H1 (cell line): ENCODE results near the gene NPTX1. TPM values are rescaled to one million over a fixed set of nuclear protein-coding genes. Genes with fewer than 3 reads are reported as not detected.

Experiments used
- CTCF ChIA-PET: fragments of 300-600 bp; sonication (Branson Sonifier 250); formaldehyde crosslinking; loops from one replicate; lab custom pipeline; 2021; ENCODE audit not compliant: partially characterized antibody; lab: Charles Lee
- POLR2A ChIA-PET: fragments of 300-600 bp; sonication (Branson Sonifier 250); formaldehyde crosslinking; loops from one replicate; lab custom pipeline; 2021; ENCODE audit warnings: inconsistent platforms; ENCODE audit not compliant: partially characterized antibody; lab: Charles Lee
- DNase-seq, 2 experiments: peaks; one replicate each; pipeline versions ENCODE4 v3.0.0 to v3.0.0-alpha.2; 2010 to 2022; ENCODE audit warnings: low spot score in 2 of 2, low read depth in 1 of 2, mixed read lengths in 1 of 2
- FAIRE-seq: peaks from 2 replicates; lab custom pipeline; 2011; peaks lifted over from hg19 to GRCh38; lab: Jason Lieb, UNC
- H2AFZ ChIP-seq: 2 replicates; pipeline ENCODE4 v1.8.1; 2012; ENCODE audit warnings: low read length, inconsistent platforms
- H2AK5ac ChIP-seq: 2 replicates; pipeline ENCODE4 v1.6.1; 2013; ENCODE audit warnings: low read depth, low read length
- H2BK120ac ChIP-seq: replicated peaks from 2 replicates; pipeline ENCODE3; 2013; ENCODE audit warnings: low read depth, low read length, inconsistent platforms
- H2BK12ac ChIP-seq: 2 replicates; pipeline ENCODE4 v1.6.1; 2013; ENCODE audit warnings: low read depth, low read length
- H2BK15ac ChIP-seq: 2 replicates; pipeline ENCODE4 v1.6.1; 2013; ENCODE audit warnings: low read length
- H2BK20ac ChIP-seq: 2 replicates; pipeline ENCODE4 v1.6.1; 2013; ENCODE audit warnings: low read length
- H2BK5ac ChIP-seq: 2 replicates; pipeline ENCODE4 v1.6.1; 2013; ENCODE audit warnings: low read depth, low read length
- H3K14ac ChIP-seq: 2 replicates; pipeline ENCODE4 v1.6.1; 2013; ENCODE audit warnings: inconsistent platforms; ENCODE audit not compliant: insufficient read length
- H3K18ac ChIP-seq: 2 replicates; pipeline ENCODE4 v1.6.1; 2013; ENCODE audit warnings: low read length; ENCODE audit errors: extremely low read depth
- H3K23ac ChIP-seq: 2 replicates; pipeline ENCODE4 v1.6.1; 2013; ENCODE audit warnings: inconsistent platforms; ENCODE audit not compliant: insufficient read length
- H3K23me2 ChIP-seq: 2 replicates; pipeline ENCODE4 v1.6.1; 2013; ENCODE audit warnings: low read depth, low read length
- H3K27ac ChIP-seq: 2 replicates; pipeline ENCODE4 v1.6.1; 2011; ENCODE audit warnings: low read depth, low read length, inconsistent platforms
- H3K27me3 ChIP-seq, 4 experiments: replicated peaks in 1 of 4; 1 replicate in 1 of 4; 2 replicates in 3 of 4; pipeline versions ENCODE4 v1.6.1 to v1.8.1; 2011 to 2013; ENCODE audit warnings: low read length in 3 of 4, mild to moderate bottlenecking in 3 of 4, inconsistent platforms in 2 of 4, mixed read lengths in 2 of 4, moderate library complexity in 1 of 4; ENCODE audit not compliant: control insufficient read depth in 3 of 4, insufficient read depth in 3 of 4; ENCODE audit errors: extremely low read depth in 1 of 4
- H3K36me3 ChIP-seq, 4 experiments: 2 replicates each; pipeline versions ENCODE4 v1.6.1 to v1.8.1; 2011 to 2013; ENCODE audit warnings: mild to moderate bottlenecking in 4 of 4, low read length in 3 of 4, moderate library complexity in 2 of 4, control low read depth in 1 of 4, inconsistent platforms in 1 of 4; ENCODE audit not compliant: insufficient read depth in 4 of 4, control insufficient read depth in 2 of 4
- H3K4ac ChIP-seq: replicated peaks from 2 replicates; pipeline ENCODE3; 2013; ENCODE audit warnings: low read length, low read depth, mixed read lengths, inconsistent platforms; ENCODE audit not compliant: insufficient read length
- H3K4me1 ChIP-seq, 4 experiments: replicated peaks in 1 of 4; 1 replicate in 1 of 4; 2 replicates in 3 of 4; pipeline versions ENCODE4 v1.6.1 to v1.8.1; 2011 to 2013; ENCODE audit warnings: low read length in 3 of 4, inconsistent platforms in 2 of 4, mixed read lengths in 1 of 4; ENCODE audit not compliant: insufficient read depth in 4 of 4, control insufficient read depth in 3 of 4
- H3K4me2 ChIP-seq, 2 experiments: 2 replicates each; pipeline versions ENCODE4 v1.6.1 to v1.8.1; 2011 to 2013; ENCODE audit warnings: low read depth in 2 of 2, low read length in 2 of 2, control low read depth in 1 of 2, inconsistent platforms in 1 of 2, mild to moderate bottlenecking in 1 of 2; ENCODE audit not compliant: insufficient read depth in 1 of 2
- H3K4me3 ChIP-seq, 4 experiments: fragments of 200-600, 300-600 bp in 1 of 4; sonication (generic), shearing (Covaris generic), sonication (Bioruptor Twin) in 1 of 4; 2 replicates each; pipeline versions ENCODE4 v1.5.1 to v1.8.1; 2011 to 2016; ENCODE audit warnings: low read length in 4 of 4, low read depth in 3 of 4, control low read depth in 2 of 4, inconsistent platforms in 2 of 4, mild to moderate bottlenecking in 2 of 4, mixed read lengths in 1 of 4, moderate library complexity in 1 of 4; ENCODE audit not compliant: insufficient read depth in 2 of 4; ENCODE audit errors: extremely low read depth in 1 of 4
- H3K56ac ChIP-seq: replicated peaks from 2 replicates; pipeline ENCODE3; 2013; ENCODE audit warnings: low read depth, mild to moderate bottlenecking, mixed read lengths, low read length, inconsistent platforms; ENCODE audit not compliant: insufficient read length
- H3K79me1 ChIP-seq: 2 replicates; pipeline ENCODE4 v1.6.1; 2013; ENCODE audit warnings: low read depth, low read length, control low read depth
- H3K79me2 ChIP-seq, 2 experiments: 2 replicates each; pipeline versions ENCODE4 v1.6.1 to v1.8.1; 2012 to 2013; ENCODE audit warnings: low read length in 2 of 2, mild to moderate bottlenecking in 2 of 2, inconsistent platforms in 1 of 2; ENCODE audit not compliant: insufficient read depth in 2 of 2, control insufficient read depth in 1 of 2
- H3K9ac ChIP-seq, 4 experiments: replicated peaks in 1 of 4; 1 replicate in 1 of 4; 2 replicates in 3 of 4; pipeline versions ENCODE4 v1.6.1 to v1.8.1; 2011 to 2013; ENCODE audit warnings: low read depth in 3 of 4, low read length in 3 of 4, control low read depth in 2 of 4, mild to moderate bottlenecking in 2 of 4, moderate library complexity in 2 of 4, inconsistent platforms in 1 of 4; ENCODE audit errors: extremely low read depth in 1 of 4
- H3K9me3 ChIP-seq, 2 experiments: 2 replicates each; pipeline versions ENCODE4 v1.6.1 to v1.8.1; 2012 to 2013; ENCODE audit warnings: mild to moderate bottlenecking in 2 of 2, moderate library complexity in 2 of 2, control low read depth in 1 of 2, inconsistent platforms in 1 of 2, low read depth in 1 of 2, low read length in 1 of 2, mixed read lengths in 1 of 2; ENCODE audit not compliant: insufficient read depth in 2 of 2
- H4K20me1 ChIP-seq, 2 experiments: replicated peaks in 1 of 2; 2 replicates each; pipeline versions ENCODE3 to v1.8.1; 2011 to 2013; ENCODE audit warnings: inconsistent platforms in 2 of 2, low read length in 2 of 2, mild to moderate bottlenecking in 1 of 2; ENCODE audit not compliant: insufficient read depth in 2 of 2, control insufficient read depth in 1 of 2
- H4K5ac ChIP-seq: 2 replicates; pipeline ENCODE4 v1.6.1; 2013; ENCODE audit warnings: low read length, low read depth, mixed read lengths, inconsistent platforms; ENCODE audit not compliant: insufficient read length
- H4K8ac ChIP-seq: 2 replicates; pipeline ENCODE4 v1.8.0; 2013; ENCODE audit warnings: mild to moderate bottlenecking, moderate library complexity, low read length, inconsistent platforms; ENCODE audit not compliant: insufficient read depth; ENCODE audit errors: extremely low read depth
- H4K91ac ChIP-seq: replicated peaks from 2 replicates; pipeline ENCODE3; 2013; ENCODE audit warnings: low read length, mixed read lengths, inconsistent platforms; ENCODE audit not compliant: insufficient read length
- BACH1 ChIP-seq: IDR thresholded peaks from 2 replicates; pipeline ENCODE4 v1.6.1; 2012; ENCODE audit warnings: low read length, improper control_type of control experiment
- CTCF ChIP-seq, 3 experiments: IDR thresholded peaks; 1 replicate in 2 of 3; 2 replicates in 1 of 3; pipeline versions ENCODE4 v1.5.1 to v1.6.1; 2011; ENCODE audit warnings: low read length in 3 of 3, mild to moderate bottlenecking in 3 of 3, inconsistent platforms in 2 of 3, low read depth in 1 of 3, moderate library complexity in 1 of 3; ENCODE audit not compliant: insufficient read depth in 1 of 3; ENCODE audit errors: control extremely low read depth in 1 of 3
- NRF1 ChIP-seq: IDR thresholded peaks from 2 replicates; pipeline ENCODE4 v1.6.1; 2011; ENCODE audit warnings: mild to moderate bottlenecking, low read depth, low read length, improper control_type of control experiment
- POLR2AphosphoS5 ChIP-seq: IDR thresholded peaks from 2 replicates; pipeline ENCODE4 v1.6.1; 2011; ENCODE audit warnings: low read depth, low read length
- RNF2 ChIP-seq: fragments of 200-900, 300-1000 bp; sonication (generic); IDR thresholded peaks from 2 replicates; pipeline ENCODE4 v1.7.1; 2016; ENCODE audit warnings: borderline replicate concordance, low read depth, mild to moderate bottlenecking, antibody characterized with exemption, low read length; ENCODE audit not compliant: poor library complexity, severe bottlenecking; ENCODE audit errors: missing control alignments
- SP2 ChIP-seq: IDR thresholded peaks from 2 replicates; pipeline ENCODE4 v1.6.1; 2012; ENCODE audit warnings: mild to moderate bottlenecking, low read length, inconsistent platforms
- TBP ChIP-seq: IDR thresholded peaks from 2 replicates; pipeline ENCODE4 v1.6.1; 2011; ENCODE audit warnings: low read depth, low read length, improper control_type of control experiment
- TCF12 ChIP-seq: IDR thresholded peaks from 2 replicates; pipeline ENCODE4 v1.6.1; 2011; ENCODE audit warnings: low read depth, mild to moderate bottlenecking, low read length
- WGBS, 2 experiments: shearing (Covaris generic) in 1 of 2; methylation state at CpG; one replicate each; pipeline versions ENCODE4 v1.1.6 to v1.1.7; 2013 to 2015; ENCODE audit warnings: low lambda C conversion rate in 2 of 2, mixed read lengths in 2 of 2, inconsistent platforms in 1 of 2, low coverage in 1 of 2, missing lambda C conversion rate in 1 of 2; ENCODE audit not compliant: insufficient replicate concordance in 2 of 2, insufficient coverage in 1 of 2, insufficient read length in 1 of 2; ENCODE audit errors: extremely low coverage in 1 of 2, missing lambda C conversion rate in 1 of 2; 5-methylcytosine and 5-hydroxymethylcytosine counted together
- polyA plus RNA-seq, 7 experiments: library from polyadenylated mRNA; depleted of rRNA in 3 of 7; stranded (reverse) in 5 of 7; unstranded in 2 of 7; fragments of >200 nt in 5 of 7; fragments of 200-250 nt in 2 of 7; gene quantifications; 1 replicate in 5 of 7; 2 replicates in 1 of 7; 4 replicates in 1 of 7; pipeline versions ENCODE4 v1.2.1 to v1.2.3, GENCODE V29; 2011 to 2013; ENCODE audit warnings: missing spikeins in 2 of 7, mixed read lengths in 2 of 7
- total RNA-seq: library from RNA; stranded (reverse); fragmentation: NEBNext Ultra II Directional; extraction: Animal tissue kit (Norgen Biotek cat#: 25700); gene quantifications from 2 replicates; pipeline ENCODE4 v1.2.1, GENCODE V29; 2021

The NPTX1 gene
- total and polyA plus RNA-seq, 2 of the 8 experiments (the other 6 are each of a cell fraction or from before 2014, with no cell fraction given): 12.0 to 17.9 TPM

GRCh38 chr17:80472996-80473395, 3.4 kb downstream of the NPTX1 start:
- H4K5ac ChIP-seq: no peak overlapping the region
- H3K4me2 ChIP-seq: no peak overlapping the region
- TF ChIP-seq RNF2: no peak
- TF ChIP-seq TCF12: no peak
- TF ChIP-seq CTCF (IDR thresholded peaks at IDR 0.05; ENCODE audit: control extremely low read depth in 1 of 3, insufficient read depth in 1 of 3, low read depth in 1 of 3, low read length in 3 of 3): no peak
- TF ChIP-seq NRF1: no peak
- TF ChIP-seq BACH1: no peak
- TF ChIP-seq TBP: no peak
- TF ChIP-seq SP2: no peak
- TF ChIP-seq POLR2AphosphoS5: no peak
- no peak overlapping the region for H3K14ac ChIP-seq
- no peak overlapping the region for H3K4me3 ChIP-seq
- CTCF ChIA-PET: interaction anchor here (0.8 to 4.5 kb wide), 10 partner anchors 12 to 426 kb away, joined by 3 to 22 read pairs (median 4); no protein-coding TSS in a partner anchor
- no peak overlapping the region for H3K56ac ChIP-seq
- H3K18ac ChIP-seq: no peak overlapping the region
- no peak overlapping the region for H2AFZ ChIP-seq
- H4K20me1 ChIP-seq: peaks cover 3 to 24% of the 10 kb centered on the region in 2 experiments
- H3K4ac ChIP-seq: no peak overlapping the region
- H3K9ac ChIP-seq: no peak overlapping the region
- no peaks in the 10 kb centered on the region for H3K9me3 ChIP-seq
- H3K79me1 ChIP-seq: no peaks in the 10 kb centered on the region
- H3K23me2 ChIP-seq: peaks cover 6% of the 10 kb centered on the region; the same call in 1 of the 2 replicates
- no peak overlapping the region for H2BK120ac ChIP-seq
- POLR2A ChIA-PET: interaction anchor here (0.9 to 1.7 kb wide), 3 partner anchors 9 to 47 kb away, joined by 3 to 12 read pairs (median 4); no protein-coding TSS in a partner anchor
- H4K8ac ChIP-seq: no peak overlapping the region; the same call in 1 of the 2 replicates
- H3K4me1 ChIP-seq: peaks cover 0 to 15% (median 4%) of the 10 kb centered on the region in 4 experiments; a peak in 5 of 7 replicates
- H2BK5ac ChIP-seq: no peak overlapping the region
- no peak overlapping the region for H2BK12ac ChIP-seq
- H2BK20ac ChIP-seq: no peak overlapping the region
- H4K91ac ChIP-seq: no peak overlapping the region
- peaks cover 0 to 7% (median 0%) of the 10 kb centered on the region in 4 experiments; a peak in 1 of 8 replicates for H3K36me3 ChIP-seq
- DNase-seq (no peak), FAIRE-seq (no peak)
- H2AK5ac ChIP-seq: 0 out of 2 replicates have a peak overlapping the region, but pooled peaks have one; percentile 75
- H2BK15ac ChIP-seq: no peak overlapping the region
- no peak overlapping the region for H3K27ac ChIP-seq
- H3K79me2 ChIP-seq: no peaks in the 10 kb centered on the region
- no peak overlapping the region for H3K23ac ChIP-seq
- peaks cover 50 to 77% (median 68%) of the 10 kb centered on the region in 4 experiments for H3K27me3 ChIP-seq
- WGBS, 2 experiments: 92% methylated on average over 12 of the region's 12 CpGs; no CpG with 5 or more reads in 1 of the 2 experiments
